Jurkat, Clone E6-1 (cell line): Measurements from ENCODE around the gene SRPRA.
"Not testable (repeated sequence)": the region's sequence is repeated elsewhere in the genome, so short reads cannot be mapped to it uniquely, and the experiment has no call there.

Source experiments
- DNase-seq: peaks from one replicate; pipeline ENCODE4 v3.0.0-alpha.2; 2011; ENCODE audit warnings: low read depth, low spot score
- H3K4me3 ChIP-seq: 2 replicates; pipeline ENCODE4 v1.5.1; 2011; ENCODE audit warnings: mild to moderate bottlenecking, low read length, control low read depth, moderate library complexity

SRPRA gene

DNA sequence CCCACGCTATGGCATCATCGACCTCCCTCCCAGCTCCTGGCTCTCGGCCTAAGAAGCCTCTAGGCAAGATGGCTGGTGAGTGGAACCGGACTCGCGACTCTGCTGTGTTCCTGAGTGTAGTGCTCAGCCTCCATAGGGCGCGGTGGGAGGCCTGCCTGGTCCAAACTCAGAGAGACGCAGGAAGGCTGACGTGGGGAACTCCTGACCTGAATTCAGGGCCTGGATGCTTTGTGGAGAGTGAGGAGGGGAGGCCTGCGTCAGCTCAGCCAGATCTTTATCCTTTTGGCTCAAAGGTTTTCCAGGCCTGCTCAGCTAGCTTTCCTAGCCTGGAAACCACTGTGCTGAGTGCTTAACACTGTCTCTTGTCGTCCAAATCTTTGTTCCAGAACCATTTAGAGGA, 22.2 kb upstream of the SRPRA start:
- no peak for DNase-seq
- H3K4me3 ChIP-seq = no peak overlapping the region

DNA sequence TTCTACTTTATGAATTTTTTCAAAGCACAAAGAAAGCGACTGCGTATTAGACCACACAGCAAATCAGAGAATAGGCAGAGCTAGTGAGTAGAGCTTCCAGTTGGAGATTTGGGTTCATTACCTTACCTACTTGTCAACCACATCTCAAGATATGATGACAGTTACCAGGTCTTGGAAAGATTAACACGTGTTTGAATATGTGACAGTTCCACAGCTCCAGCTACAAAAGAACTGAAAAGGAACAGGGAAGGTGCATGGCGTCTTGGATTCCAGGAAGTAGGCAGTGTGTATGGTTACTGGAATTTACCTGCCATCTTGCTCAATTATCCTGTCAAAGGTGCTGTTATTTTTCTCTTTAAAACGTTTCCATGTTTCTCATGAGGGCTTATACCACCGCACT, 19.5 kb upstream of the SRPRA start:
- H3K4me3 ChIP-seq = no peak overlapping the region
- no peak for DNase-seq

DNA sequence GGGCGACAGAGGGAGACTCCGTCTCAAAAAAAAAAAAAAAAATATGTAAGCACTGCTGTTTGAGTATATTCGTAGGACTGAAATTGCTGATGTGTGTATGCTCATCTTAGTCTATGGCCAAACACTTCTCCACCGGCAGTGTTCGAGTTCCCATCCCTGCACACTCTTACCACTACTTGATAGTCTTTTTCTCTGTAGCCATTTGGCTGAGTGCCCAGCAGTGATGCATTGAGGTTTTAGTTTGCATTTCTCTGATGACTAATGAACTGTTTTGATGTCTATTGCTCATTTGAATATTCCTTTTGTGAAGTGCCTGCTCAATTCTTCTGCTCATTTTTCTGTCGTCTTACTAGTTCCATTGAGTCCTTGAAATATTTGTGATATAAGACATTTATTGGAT, 16.1 kb upstream of the SRPRA start:
- no peak overlapping the region for H3K4me3 ChIP-seq
- DNase-seq = peak; percentile 58

DNA sequence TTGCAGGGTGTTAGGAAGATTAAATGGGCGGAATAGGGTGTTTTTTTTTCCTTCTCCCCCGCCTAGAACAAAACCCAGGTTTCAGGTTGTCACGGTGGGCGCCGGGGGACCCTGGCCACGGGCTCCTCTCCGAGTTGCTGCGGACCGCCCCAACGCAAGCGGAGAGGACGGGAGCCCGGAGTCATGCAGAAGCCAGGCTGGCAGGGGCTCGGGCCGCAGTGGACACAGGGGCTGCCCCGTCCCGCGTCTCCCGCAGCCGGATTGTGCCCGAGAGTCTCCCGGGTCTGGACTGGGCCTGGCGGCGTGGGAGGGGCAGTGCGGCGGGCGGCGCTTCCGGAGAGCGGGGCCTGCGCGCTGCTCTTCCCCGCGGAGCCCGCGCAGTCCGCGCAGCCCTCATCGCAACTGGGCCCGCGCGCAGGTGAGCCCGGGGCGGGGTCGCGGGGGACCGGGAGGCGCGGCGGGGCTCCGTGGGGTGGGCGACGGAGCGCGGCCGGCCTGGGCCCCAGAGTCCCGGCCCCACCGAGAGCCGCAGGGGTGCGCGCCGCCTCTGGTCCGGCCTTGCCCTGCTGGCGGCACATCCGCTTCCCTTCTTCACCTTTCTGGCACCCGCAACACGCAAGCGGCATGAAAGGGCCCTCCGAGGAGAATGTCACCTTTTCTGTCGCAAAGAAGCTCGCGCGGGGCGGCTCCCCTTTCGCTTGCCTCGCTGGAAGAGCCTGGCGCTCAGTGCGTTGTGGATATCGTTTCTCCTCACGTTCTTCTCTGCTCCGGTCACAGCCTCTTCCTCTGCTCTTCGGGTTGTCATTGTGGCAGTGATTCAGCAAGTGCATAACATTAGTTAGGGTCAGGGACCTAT, 14.3 kb upstream of the SRPRA start, which contains the start of gene TIRAP:
Gene TIRAP, plus strand, starts transcription at position 358 of the 856 bp plus-strand sequence. CDS start 7,802 bp downstream, outside the sequence.
- peak within 1 kb of the TSS; percentile 61 for H3K4me3 ChIP-seq
- no peak for DNase-seq

DNA sequence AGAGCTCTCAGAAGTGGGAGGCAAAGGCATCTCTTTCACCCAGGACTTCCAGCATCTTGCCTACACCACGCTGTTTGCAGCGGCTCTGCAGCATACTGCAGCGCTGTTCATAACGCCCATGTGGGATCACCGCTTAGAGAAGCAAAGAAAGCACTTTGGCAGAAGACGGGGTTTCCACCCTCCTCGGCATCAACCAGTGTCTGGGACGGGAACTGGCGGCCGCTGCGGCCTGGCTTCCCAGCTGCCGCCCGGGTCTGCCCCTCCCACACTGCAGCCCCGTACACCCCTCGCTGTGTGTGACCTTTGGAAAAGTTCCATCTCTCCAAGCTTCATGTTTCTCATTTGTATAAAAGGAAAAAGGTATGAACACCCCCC, 13.7 kb upstream of the SRPRA start:
- no peak overlapping the region for H3K4me3 ChIP-seq
- no peak for DNase-seq

DNA sequence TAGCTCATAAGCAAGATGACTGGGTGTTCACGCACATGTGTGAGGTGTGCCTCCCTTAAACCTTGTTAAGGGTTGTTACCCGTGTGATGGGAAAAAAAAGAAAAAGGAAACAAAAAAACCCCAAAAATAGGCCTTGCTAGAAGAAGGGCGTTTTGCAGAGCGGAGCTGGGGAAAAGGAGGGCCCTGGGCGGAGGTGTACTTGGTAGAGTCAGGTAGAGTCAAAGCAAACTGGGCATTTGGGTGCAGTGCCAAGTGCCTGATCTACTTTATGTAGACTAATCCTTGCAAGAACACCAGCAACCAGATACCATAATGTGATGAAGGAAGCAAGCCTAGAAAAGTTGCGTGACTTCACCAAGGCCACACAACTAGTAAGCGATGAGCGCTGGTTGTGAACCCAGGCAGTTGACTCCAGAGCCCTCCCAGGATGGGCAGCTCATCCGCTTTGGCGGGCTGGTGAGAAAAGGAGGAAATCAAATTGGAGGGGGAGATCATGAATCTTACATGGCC, 13.0 kb upstream of the SRPRA start:
- DNase-seq = no peak
- no peak overlapping the region for H3K4me3 ChIP-seq

DNA sequence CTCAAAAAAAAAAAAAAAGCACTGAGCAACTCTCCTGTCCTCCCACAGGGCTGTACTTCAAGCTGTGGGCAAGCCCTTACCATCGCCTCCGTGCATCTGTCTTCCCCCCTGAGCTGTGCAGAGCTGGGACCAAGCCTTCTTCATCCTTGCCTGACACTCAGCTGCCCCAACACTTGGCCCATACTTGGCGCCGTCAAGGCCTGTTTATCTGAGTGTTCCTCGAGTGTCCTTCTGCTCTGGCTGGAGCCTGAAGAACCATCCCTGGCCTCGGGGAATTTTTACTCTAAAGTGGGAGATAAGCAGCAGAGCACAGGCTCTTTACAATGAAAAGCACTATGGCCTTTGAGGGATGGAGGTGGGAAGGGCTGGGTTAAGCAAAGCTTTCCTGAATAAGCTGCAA, 12.6 kb upstream of the SRPRA start:
- DNase-seq = no peak

DNA sequence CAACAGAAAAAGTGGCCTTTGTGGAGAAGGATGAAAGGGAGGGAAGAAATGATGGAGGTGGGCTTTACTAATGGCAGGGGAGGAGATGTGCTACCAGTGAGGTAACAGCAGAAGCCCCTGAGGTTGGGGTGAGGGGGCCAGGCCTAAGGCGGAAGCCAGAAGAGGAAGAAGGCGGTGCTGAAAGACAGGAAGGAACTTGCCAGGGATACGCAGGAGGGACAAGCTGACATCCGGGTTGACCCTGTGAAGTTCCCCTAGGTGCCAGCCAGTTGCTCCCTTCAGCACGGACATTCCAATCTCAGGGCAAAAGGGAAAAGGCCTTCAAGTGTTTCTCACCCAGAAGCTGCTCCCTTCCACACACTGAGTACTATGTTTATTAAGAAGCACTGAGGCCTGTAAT, 11.9 kb upstream of the SRPRA start:
- no peak for DNase-seq
- no peak overlapping the region for H3K4me3 ChIP-seq

More for the DNA sequence above, 12.6 kb upstream of the SRPRA start:
- H3K4me3 ChIP-seq = no peak overlapping the region

DNA sequence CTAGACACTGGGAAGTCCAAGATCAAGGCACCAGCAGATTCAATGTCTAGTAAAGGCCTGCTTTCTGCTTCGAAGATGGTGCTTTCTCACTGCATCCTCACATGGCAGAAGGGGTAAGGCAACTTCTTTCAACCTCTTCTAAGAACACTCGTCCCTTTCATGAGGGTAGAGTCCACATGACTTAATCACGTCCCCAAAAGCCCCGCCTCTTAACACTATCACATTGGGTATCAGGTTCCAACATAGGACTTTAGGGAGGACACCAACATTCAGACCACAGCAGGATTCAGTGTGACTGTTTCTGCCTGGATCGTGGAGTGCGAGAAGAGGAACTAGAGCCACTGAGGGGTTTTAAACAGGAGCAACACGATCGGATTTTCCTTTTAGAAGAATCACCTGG, 10.5 kb upstream of the SRPRA start:
- H3K4me3 ChIP-seq = no peak overlapping the region
- DNase-seq = no peak

DNA sequence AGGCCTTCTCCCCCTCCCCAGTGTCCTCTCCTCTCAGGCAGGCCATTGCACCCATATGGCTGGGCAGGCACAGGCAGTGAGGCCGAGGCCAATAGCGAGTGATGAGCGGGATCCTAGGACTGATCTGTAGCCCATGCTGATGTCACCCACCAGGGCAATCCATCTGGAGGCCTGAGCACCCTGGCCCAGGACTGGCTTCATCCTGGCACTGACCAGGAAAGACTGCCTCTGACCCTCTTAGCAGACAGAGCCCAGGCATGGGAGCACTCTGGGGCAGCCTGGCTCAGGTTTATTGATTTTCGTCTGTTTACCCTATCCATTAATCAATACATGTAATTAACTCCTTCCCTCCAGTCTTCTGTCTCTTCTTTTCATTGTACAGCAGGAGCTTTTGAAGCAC, 9.1 kb upstream of the SRPRA start:
- no peak overlapping the region for H3K4me3 ChIP-seq
- no peak for DNase-seq

DNA sequence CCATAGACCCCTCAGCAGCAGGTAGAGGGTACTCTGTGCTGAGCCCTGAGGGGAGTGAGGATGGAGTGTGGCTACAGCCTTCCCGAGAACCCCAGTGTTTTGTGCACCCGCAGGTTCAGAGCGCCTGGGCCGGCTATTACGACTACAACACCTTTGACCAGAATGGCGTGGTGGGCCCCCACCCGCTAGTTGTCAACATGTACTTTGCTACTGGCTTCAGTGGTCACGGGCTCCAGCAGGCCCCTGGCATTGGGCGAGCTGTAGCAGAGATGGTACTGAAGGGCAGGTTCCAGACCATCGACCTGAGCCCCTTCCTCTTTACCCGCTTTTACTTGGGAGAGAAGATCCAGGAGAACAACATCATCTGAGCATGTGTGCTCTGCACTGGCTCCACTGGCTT, 8.6 kb upstream of the SRPRA start:
- DNase-seq = no peak
- no peak overlapping the region for H3K4me3 ChIP-seq

DNA sequence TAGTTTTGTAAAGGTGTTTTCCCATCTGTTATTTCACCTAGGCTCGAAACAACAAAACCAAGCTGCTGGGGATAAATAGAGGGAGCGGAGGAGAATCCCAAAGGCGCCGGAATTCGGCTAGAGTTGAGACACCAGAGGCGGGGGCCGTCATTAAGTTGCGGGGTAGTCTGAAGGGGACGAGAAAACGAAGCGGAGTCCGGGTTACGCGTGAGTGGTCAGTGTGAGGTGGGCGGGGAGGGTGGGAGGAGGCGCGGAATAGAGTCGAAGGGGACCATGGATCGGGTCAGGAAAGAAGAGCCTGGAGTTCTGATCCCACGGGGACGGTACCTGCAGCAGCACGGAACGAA, 361 bp downstream of the SRPRA start:
- DNase-seq = no peak
- H3K4me3 ChIP-seq = peak overlapping the region; percentile 94

DNA sequence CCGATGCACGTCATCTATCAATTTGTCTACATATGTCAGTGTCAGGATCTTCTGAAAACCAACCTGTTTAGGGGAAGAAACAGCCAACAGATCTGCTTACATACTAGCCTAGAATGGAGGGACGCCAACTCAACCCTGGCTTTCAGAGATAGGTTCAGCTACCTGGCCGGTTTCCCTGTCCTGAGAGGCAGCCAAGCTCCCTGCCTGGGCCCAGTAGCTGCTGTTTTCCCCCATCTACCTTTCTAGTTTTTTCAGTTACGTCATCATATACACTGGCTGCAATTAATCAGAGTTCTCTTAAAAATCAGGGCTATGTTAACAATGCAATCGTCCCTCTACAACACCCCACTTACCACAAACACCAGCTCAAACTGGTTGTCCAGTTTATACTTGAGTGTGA, 1.0 kb downstream of the SRPRA start:
- DNase-seq = no peak
- peak overlapping the region; percentile 94 for H3K4me3 ChIP-seq

DNA sequence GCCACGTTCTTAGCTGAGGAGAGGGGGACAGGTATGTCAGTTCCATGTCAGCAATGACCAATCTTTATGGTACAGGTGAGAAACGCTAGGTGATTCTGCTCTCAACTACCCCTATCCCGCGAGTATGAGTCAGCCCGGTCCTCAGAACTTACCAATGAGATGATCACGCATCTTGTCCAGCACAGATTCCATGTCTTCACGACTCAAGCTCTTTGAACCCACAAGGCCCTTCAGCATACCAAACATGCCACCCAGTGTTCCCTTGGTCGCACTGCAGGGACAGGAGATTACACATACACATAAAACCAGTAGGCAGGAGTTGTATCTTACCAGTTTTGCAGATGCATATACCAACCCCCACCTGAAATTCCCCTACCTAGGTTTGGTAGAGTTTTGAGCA, 2.9 kb downstream of the SRPRA start:
- peak; percentile 32 for DNase-seq

DNA sequence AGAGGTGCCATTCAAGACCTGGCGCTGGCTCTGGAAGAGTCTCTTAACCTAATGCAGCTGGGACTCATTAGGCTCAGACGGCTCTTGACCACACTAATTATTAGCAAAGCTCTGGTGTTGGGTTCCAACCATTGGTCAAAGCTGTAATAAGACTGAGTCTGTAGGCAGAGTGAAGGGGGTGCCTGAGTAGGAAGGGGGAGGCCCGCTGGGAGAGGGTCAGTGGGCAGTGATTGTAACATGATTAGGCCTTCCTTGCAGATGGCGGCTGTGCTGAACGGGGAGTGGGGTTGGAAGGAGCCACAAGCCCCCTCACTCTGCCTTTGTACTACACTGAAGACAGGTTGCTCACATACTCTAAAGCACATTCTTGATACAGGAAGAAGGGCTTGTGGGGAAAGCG, 5.2 kb downstream of the SRPRA start:
- no peak for DNase-seq
- no peak overlapping the region for H3K4me3 ChIP-seq

More for the DNA sequence above, 2.9 kb downstream of the SRPRA start:
- H3K4me3 ChIP-seq = no peak overlapping the region

DNA sequence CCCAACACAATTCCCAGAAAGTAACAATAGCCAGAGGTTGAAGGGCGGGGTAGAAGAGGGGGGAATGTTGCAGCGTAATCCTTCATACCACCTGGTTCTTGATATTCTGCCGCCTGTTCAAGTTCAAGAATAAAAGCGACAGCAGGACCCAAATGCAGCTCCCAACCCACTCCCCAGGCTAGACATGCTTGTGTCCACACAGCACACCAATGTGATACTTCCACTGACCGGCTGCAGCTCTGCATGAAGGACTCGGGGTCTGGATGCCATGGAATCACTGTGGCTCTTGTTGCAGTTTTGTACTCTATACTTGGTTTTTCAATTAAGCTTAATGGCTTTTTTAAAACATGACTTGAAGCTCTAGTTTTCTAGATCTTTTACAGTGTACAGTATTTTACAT, 6.5 kb downstream of the SRPRA start:
- no peak overlapping the region for H3K4me3 ChIP-seq
- DNase-seq = no peak

DNA sequence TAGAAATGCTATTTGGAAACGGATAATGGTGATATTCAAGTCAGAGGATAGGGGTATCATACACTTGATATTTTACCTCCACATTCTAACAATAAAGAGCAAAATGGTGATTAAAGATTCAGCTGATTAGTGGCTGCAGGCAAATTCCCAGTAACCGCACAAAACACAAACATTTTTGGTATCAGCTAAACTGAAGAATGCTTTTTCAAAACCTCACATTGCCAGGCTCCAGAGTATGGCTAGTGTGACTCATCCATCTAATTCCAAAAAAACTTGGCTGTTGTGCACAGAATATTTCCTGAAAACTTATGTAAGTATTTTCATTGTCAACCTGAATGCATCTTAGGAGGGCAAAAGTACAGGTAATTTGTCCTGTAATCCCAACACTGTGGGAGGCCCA, 10.9 kb downstream of the SRPRA start:
- DNase-seq = no peak
- H3K4me3 ChIP-seq = no peak overlapping the region

DNA sequence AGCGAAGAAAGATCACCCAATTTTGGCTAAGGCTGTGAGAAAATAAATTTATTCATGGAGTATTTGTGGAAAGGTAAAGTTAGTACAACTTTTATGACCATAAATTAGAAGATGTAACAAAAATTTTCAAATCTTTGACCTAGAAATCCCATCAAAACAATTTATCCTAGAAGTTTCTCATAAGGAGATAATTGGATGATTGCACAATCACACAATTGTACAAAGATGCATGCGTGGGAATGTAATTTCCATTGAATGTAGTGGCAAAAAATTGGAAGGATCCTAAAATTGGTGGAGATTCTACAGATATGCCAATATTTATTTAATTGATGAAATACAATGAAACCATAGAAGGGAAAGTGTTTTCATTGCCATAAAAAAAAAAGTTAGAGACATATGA, 11.6 kb downstream of the SRPRA start:
- no peak for DNase-seq

DNA sequence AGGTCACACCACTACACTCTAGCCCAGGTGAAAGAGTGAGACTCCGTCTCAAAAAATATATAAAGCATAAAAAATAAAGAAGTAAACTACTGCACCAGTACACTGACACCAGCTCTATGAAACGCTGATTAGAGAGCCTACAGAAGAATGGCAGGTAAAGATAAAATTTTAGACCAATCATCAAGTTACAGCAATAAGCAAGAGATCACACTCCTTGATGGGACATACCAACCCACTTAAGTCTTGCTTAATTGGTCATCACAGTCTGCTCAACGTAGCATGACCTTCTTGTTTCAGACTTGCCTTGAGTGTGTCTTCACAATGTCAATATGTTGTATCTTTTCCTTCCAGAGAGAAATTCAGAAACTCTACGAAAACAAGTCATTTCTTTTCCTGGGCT, 12.5 kb downstream of the SRPRA start:
- H3K4me3 ChIP-seq = no peak overlapping the region
- DNase-seq = no peak

More for the DNA sequence above, 11.6 kb downstream of the SRPRA start:
- H3K4me3 ChIP-seq = no peak overlapping the region

DNA sequence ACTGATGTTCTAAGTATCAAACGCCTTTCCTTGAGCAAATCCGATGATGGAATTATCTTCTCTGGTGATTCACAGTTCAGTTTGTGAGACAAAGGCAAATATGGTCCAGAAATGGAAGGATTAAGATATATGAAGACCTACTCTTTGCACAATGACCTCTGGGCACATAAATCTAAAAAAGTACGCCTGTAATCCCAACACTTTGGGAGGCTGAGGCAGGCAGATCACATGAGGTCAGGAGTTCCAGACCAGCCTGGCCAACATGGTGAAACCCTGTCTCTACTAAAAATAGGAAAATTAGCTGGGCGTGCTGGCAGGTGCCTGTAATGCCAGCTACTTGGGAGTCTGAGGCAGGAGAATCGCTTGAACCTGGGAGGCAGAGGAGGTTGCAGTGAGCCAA, 13.2 kb downstream of the SRPRA start:
- not testable (repeated sequence) for H3K4me3 ChIP-seq, DNase-seq

DNA sequence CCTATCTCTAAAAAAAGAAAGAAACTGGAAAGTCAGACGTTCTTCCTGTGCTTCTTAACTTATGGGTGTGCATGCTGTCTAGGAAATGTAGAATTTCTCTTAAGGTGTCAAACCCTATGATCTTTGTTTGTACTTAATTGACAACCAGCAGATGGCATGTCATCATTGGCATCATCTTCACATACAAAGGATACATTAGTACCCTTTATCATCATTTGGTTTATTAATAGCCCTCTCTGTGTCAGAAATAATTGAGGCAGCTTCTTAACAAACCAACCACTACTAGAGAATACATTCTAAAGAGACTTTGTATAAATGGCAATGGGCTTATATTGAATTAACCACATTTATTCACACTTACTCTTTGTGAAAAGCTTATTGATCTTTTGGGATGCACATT, 13.9 kb downstream of the SRPRA start:
- DNase-seq = no peak
- H3K4me3 ChIP-seq = no peak overlapping the region
